ENCODE results near the gene JADE1. TPM values are rescaled to one million over a fixed set of nuclear protein-coding genes. Genes with fewer than 3 reads are reported as not detected.
A peak's percentile ranks its signal among the peaks of the same experiment; 100 is the strongest.

Gene JADE1
- total and polyA plus RNA-seq, 9 of the 15 experiments (the other 6 are each of a cell fraction or from before 2014, with no cell fraction given) = 8.3 to 37.9 (median 24.4) TPM

DNA sequence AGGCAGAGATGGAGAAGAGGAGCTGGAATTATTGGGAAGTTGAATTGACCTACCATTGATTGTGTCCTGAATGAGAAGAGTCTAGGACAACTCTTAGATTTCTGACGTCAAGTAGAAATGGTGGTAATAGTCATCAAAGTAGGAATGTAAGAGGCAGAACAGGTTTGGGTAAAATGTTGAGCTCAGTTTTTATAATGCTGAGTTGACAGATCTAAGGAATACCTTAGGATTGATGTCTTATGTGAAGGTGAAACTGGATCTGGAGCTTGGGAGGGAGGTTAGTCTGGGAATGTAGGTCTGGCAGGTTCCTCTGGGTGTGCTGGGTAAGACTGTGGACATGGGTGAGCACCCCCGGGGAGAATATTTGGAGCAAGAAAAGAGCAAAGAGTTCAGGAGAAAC lies 31.9 kb downstream of the JADE1 start (continued):
- TF ChIP-seq, protein P1, sequence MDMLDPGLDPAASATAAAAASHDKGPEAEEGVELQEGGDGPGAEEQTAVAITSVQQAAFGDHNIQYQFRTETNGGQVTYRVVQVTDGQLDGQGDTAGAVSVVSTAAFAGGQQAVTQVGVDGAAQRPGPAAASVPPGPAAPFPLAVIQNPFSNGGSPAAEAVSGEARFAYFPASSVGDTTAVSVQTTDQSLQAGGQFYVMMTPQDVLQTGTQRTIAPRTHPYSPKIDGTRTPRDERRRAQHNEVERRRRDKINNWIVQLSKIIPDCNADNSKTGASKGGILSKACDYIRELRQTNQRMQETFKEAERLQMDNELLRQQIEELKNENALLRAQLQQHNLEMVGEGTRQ (CRISPR knock-in tag; IDR thresholded peaks at IDR 0.05) = no peak
- TF ChIP-seq ETV6 (IDR thresholded peaks at IDR 0.05; ENCODE audit: borderline replicate concordance in 1 of 2, low read depth in 2 of 2, low read length in 1 of 2) (no peak), ETV6 (CRISPR knock-in tag; IDR thresholded peaks at IDR 0.05; ENCODE audit: borderline replicate concordance) (no peak), HNRNPH1 (optimal IDR thresholded peaks at IDR 0.05; ENCODE audit: low read depth, low read length) (no peak), MYNN (IDR thresholded peaks at IDR 0.05) (no peak), MYNN (CRISPR knock-in tag; IDR thresholded peaks at IDR 0.05) (no peak), MBD2 (IDR thresholded peaks at IDR 0.05; ENCODE audit: borderline replicate concordance, low read depth) (no peak), PHF8 (IDR thresholded peaks at IDR 0.05; ENCODE audit: borderline replicate concordance, low read length) (no peak), ZNF778 (CRISPR knock-in tag; IDR thresholded peaks at IDR 0.05) (no peak), ZNF584 (CRISPR knock-in tag; IDR thresholded peaks at IDR 0.05; ENCODE audit: low read depth) (no peak), HMG20B (CRISPR knock-in tag; IDR thresholded peaks at IDR 0.05) (no peak), MAFF (IDR thresholded peaks at IDR 0.05; ENCODE audit: low read length) (peak; percentile 86), BRD9 (IDR thresholded peaks at IDR 0.05; ENCODE audit: low read depth, partially characterized antibody) (no peak), ZBTB1 (CRISPR knock-in tag; IDR thresholded peaks at IDR 0.05; ENCODE audit: borderline replicate concordance, low read depth) (no peak), CREBBP (IDR thresholded peaks at IDR 0.05; ENCODE audit: low read depth, low read length) (no peak), SIX5 (IDR thresholded peaks at IDR 0.05; ENCODE audit: borderline replicate concordance in 1 of 2, insufficient read depth in 1 of 2, low read depth in 1 of 2, low read length in 2 of 2) (no peak), TCF7L2 (IDR thresholded peaks at IDR 0.05; ENCODE audit: low read depth, low read length) (no peak), ZNF316 (IDR thresholded peaks at IDR 0.05) (peak; percentile 96), BMI1 (IDR thresholded peaks at IDR 0.05; ENCODE audit: low read length) (no peak), TCFL5 (CRISPR knock-in tag; conservative IDR thresholded peaks at IDR 0.05) (no peak)
- TF ChIP-seq, protein P2, sequence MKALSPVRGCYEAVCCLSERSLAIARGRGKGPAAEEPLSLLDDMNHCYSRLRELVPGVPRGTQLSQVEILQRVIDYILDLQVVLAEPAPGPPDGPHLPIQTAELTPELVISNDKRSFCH (CRISPR knock-in tag; IDR thresholded peaks at IDR 0.05) = no peak
- TF ChIP-seq, protein P2 (tag; IDR thresholded peaks at IDR 0.05) = no peak
- TF ChIP-seq, protein P3, sequence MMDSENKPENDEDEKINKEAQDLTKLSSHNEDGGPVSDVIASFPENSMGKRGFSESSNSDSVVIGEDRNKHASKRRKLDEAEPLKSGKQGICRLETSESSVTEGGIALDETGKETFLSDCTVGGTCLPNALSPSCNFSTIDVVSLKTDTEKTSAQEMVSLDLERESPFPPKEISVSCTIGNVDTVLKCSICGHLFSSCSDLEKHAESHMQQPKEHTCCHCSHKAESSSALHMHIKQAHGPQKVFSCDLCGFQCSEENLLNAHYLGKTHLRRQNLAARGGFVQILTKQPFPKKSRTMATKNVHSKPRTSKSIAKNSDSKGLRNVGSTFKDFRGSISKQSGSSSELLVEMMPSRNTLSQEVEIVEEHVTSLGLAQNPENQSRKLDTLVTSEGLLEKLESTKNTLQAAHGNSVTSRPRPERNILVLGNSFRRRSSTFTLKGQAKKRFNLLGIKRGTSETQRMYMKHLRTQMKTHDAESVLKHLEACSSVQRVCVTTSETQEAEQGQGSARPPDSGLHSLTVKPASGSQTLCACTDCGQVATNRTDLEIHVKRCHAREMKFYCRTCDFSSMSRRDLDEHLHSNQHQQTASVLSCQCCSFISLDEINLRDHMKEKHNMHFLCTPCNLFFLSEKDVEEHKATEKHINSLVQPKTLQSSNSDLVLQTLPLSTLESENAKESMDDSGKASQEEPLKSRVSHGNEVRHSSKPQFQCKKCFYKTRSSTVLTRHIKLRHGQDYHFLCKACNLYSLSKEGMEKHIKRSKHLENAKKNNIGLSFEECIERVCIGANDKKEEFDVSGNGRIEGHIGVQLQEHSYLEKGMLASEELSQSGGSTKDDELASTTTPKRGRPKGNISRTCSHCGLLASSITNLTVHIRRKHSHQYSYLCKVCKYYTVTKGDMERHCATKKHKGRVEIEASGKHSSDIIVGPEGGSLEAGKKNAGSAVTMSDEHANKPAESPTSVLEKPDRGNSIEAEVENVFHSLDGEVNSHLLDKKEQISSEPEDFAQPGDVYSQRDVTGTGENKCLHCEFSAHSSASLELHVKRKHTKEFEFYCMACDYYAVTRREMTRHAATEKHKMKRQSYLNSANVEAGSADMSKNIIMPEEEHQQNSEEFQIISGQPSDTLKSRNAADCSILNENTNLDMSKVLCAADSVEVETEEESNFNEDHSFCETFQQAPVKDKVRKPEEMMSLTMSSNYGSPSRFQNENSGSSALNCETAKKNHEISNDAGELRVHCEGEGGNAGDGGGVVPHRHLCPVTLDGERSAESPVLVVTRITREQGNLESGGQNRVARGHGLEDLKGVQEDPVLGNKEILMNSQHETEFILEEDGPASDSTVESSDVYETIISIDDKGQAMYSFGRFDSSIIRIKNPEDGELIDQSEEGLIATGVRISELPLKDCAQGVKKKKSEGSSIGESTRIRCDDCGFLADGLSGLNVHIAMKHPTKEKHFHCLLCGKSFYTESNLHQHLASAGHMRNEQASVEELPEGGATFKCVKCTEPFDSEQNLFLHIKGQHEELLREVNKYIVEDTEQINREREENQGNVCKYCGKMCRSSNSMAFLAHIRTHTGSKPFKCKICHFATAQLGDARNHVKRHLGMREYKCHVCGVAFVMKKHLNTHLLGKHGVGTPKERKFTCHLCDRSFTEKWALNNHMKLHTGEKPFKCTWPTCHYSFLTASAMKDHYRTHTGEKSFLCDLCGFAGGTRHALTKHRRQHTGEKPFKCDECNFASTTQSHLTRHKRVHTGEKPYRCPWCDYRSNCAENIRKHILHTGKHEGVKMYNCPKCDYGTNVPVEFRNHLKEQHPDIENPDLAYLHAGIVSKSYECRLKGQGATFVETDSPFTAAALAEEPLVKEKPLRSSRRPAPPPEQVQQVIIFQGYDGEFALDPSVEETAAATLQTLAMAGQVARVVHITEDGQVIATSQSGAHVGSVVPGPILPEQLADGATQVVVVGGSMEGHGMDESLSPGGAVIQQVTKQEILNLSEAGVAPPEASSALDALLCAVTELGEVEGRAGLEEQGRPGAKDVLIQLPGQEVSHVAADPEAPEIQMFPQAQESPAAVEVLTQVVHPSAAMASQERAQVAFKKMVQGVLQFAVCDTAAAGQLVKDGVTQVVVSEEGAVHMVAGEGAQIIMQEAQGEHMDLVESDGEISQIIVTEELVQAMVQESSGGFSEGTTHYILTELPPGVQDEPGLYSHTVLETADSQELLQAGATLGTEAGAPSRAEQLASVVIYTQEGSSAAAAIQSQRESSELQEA (IDR thresholded peaks at IDR 0.05; ENCODE audit: low read depth) = no peak

Data from K562 (cell line).